K562 (cell line): Measurements from ENCODE around the gene TMEM185A. TPM values are rescaled to one million over a fixed set of nuclear protein-coding genes. Genes with fewer than 3 reads are reported as not detected.
A peak's percentile ranks its signal among the peaks of the same experiment; 100 is the strongest.
"Not testable (repeated sequence)": the region's sequence is repeated elsewhere in the genome, so short reads cannot be mapped to it uniquely, and the experiment has no call there.

Experiments used
- ATAC-seq: fragments of 200-7000 bp; cut with Tn5 transposase; 3 replicates; pipeline ENCODE4 v1.9.1; 2020; ENCODE audit warnings: moderate library complexity
- BruUV-seq: library from RNA; stranded (reverse); fragments of 400-500 nt; replicated peaks from 2 replicates; lab custom pipeline; 2021; lab: Mats Ljungman, UMichigan
- CTCF ChIA-PET: fragments of 300-600 bp; formaldehyde crosslinking; extraction: SDS; loops from one replicate; lab custom pipeline; 2021; ENCODE audit warnings: low intra/inter-chr PET ratio; lab: Yijun Ruan, JAX
- POLR2A ChIA-PET: fragments of 300-600, 350-650 bp; sonication (Branson Sonifier 250); formaldehyde crosslinking; extraction: SDS; loops from one replicate; lab custom pipeline; 2021; ENCODE audit warnings: antibody characterized with exemption, inconsistent platforms; lab: Yijun Ruan, JAX
- DNase-seq, 4 experiments: peaks; one replicate each; pipeline versions ENCODE4 v3.0.0 to v3.0.0-alpha.2; 2011 to 2018; ENCODE audit warnings: low spot score in 3 of 4, mixed read lengths in 3 of 4; ENCODE audit errors: extremely low read depth in 1 of 4
- FAIRE-seq: peaks from 2 replicates; lab custom pipeline; 2011; peaks lifted over from hg19 to GRCh38; lab: Jason Lieb, UNC
- H2AFZ ChIP-seq: 2 replicates; pipeline ENCODE4 v1.6.0; 2011; ENCODE audit warnings: low read depth, low read length, control low read depth, inconsistent platforms
- H3K27ac ChIP-seq: fragments of 200-600 bp; 3 replicates; pipeline ENCODE4 v1.8.0; 2011; ENCODE audit warnings: low read depth, mild to moderate bottlenecking, control low read depth, inconsistent platforms, low read length, moderate library complexity, mixed read lengths; ENCODE audit errors: extremely low read depth
- H3K27me3 ChIP-seq, 2 experiments: fragments of 300-600 bp in 1 of 2; 2 replicates in 1 of 2; 3 replicates in 1 of 2; pipeline versions ENCODE4 v1.6.0 to v1.8.0; 2011; ENCODE audit warnings: inconsistent platforms in 2 of 2, low read length in 2 of 2, mild to moderate bottlenecking in 1 of 2, mixed read lengths in 1 of 2, moderate library complexity in 1 of 2; ENCODE audit not compliant: control insufficient read depth in 2 of 2, insufficient read depth in 2 of 2
- H3K36me3 ChIP-seq: fragments of 300-600 bp; 3 replicates; pipeline ENCODE4 v1.8.0; 2011; ENCODE audit warnings: mild to moderate bottlenecking, low read length, inconsistent platforms; ENCODE audit not compliant: control insufficient read depth, insufficient read depth
- H3K4me1 ChIP-seq, 2 experiments: fragments of 200-600 bp in 1 of 2; replicated peaks in 1 of 2; 2 replicates in 1 of 2; 3 replicates in 1 of 2; pipeline versions ENCODE4 v1.5.1 to v1.8.0; 2011; ENCODE audit warnings: inconsistent platforms in 2 of 2, low read length in 2 of 2, mild to moderate bottlenecking in 1 of 2, mixed read lengths in 1 of 2, moderate library complexity in 1 of 2; ENCODE audit not compliant: control insufficient read depth in 2 of 2, insufficient read depth in 2 of 2
- H3K4me2 ChIP-seq: 2 replicates; pipeline ENCODE4 v1.6.1; 2011; ENCODE audit warnings: low read length, control low read depth, inconsistent platforms, mixed read lengths; ENCODE audit not compliant: insufficient read depth
- H3K4me3 ChIP-seq: fragments of 200-600 bp; sonication (generic), shearing (Covaris generic); 2 replicates; pipeline ENCODE4 v1.5.1; 2016; ENCODE audit warnings: control low read depth, inconsistent platforms
- H3K79me2 ChIP-seq: fragments of 200-600 bp; 3 replicates; pipeline ENCODE4 v1.8.0; 2011; ENCODE audit warnings: low read length, inconsistent platforms; ENCODE audit not compliant: control insufficient read depth, insufficient read depth
- H3K9ac ChIP-seq, 2 experiments: 2 replicates each; pipeline versions ENCODE4 v1.6.0 to v1.6.1; 2011; ENCODE audit warnings: low read depth in 2 of 2, low read length in 2 of 2, control low read depth in 1 of 2, inconsistent platforms in 1 of 2, mild to moderate bottlenecking in 1 of 2, mixed read lengths in 1 of 2; ENCODE audit not compliant: insufficient read depth in 1 of 2
- H3K9me1 ChIP-seq: one replicate; pipeline ENCODE4 v1.6.0; 2011; ENCODE audit warnings: inconsistent platforms, mild to moderate bottlenecking, low read length, moderate library complexity; ENCODE audit not compliant: control insufficient read depth, insufficient read depth
- H3K9me3 ChIP-seq: replicated peaks from 2 replicates; pipeline ENCODE4 v1.5.1; 2011; ENCODE audit warnings: low read depth, low read length, inconsistent platforms; ENCODE audit not compliant: control insufficient read depth, insufficient read depth
- H4K20me1 ChIP-seq: replicated peaks from 2 replicates; pipeline ENCODE4 v1.6.1; 2011; ENCODE audit warnings: low read length, inconsistent platforms, mixed read lengths; ENCODE audit not compliant: control insufficient read depth, insufficient read depth
- ZNF76 ChIP-seq: fragments of 250-450 bp; sonication (Bioruptor Pico); IDR thresholded peaks from 2 replicates; pipeline ENCODE4 v1.4.0; 2020; ENCODE audit warnings: mild to moderate bottlenecking, moderate library complexity, borderline replicate concordance
- WGBS: fragments of 100-300 bp; shearing (Covaris generic); methylation state at CpG from one replicate; pipeline ENCODE4 v1.1.6; 2016; ENCODE audit warnings: low coverage, mixed read lengths; ENCODE audit not compliant: insufficient coverage; ENCODE audit errors: missing lambda C conversion rate; 5-methylcytosine and 5-hydroxymethylcytosine counted together
- in situ Hi-C: fragments of 300-500 bp; cut with MboI; formaldehyde crosslinking; loops from 4 replicates; pipeline ENCODE4 v1.15.0; 2018; ENCODE audit warnings: inconsistent platforms, mixed read lengths
- intact Hi-C: fragments of 100-400 bp; cut with micrococcal nuclease; formaldehyde crosslinking; loops from 2 replicates; pipeline ENCODE4 v1.14.2; 2022
- polyA plus RNA-seq, 8 experiments: library from polyadenylated mRNA; depleted of rRNA in 4 of 8; stranded (reverse) in 5 of 8; unstranded in 3 of 8; fragments of >200 nt; fragmentation: Nextera tagmentation in 2 of 8; fragmentation: Illumina TruSeq in 1 of 8; extraction: Ambion mirVana in 2 of 8; extraction: Trizol in 1 of 8; gene quantifications; 2 replicates each; pipeline versions ENCODE4 v1.2.1 to v1.2.3, GENCODE V29; 2011 to 2014; ENCODE audit warnings: inconsistent platforms in 1 of 8, missing spikeins in 1 of 8
- total RNA-seq, 7 experiments: library from RNA; depleted of rRNA in 6 of 7; stranded (reverse); fragments of >200 nt in 6 of 7; fragmentation: Illumina TruSeq in 2 of 7; extraction: Trizol in 2 of 7; gene quantifications; 2 replicates each; pipeline versions ENCODE4 v1.2.1 to v1.2.3, GENCODE V29; 2011 to 2021; ENCODE audit warnings: low replicate concordance in 1 of 7

TMEM185A gene
- total and polyA plus RNA-seq, 9 of the 15 experiments (the other 6 are each of a cell fraction or from before 2014, with no cell fraction given), result 0.97 to 13.7 (median 5.4) TPM

DNA sequence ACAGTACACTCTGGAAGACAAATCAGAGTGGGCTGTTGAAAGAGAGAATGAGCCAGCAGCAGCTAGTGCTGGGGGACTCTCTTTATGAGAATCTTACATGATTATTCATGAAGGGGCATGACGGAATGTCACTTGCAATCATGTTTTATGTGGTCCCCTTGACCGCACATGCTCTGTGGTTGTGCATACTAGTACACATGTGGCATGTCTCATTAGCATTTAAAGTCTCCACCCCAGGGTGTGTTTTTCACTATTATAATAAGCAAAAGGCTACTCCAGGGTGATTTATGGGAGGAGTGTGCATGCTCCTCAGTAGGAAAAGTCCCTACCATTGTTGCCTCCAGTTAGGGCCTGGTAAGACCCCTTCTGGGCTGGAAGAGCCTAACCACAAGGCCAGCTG, 49.6 kb upstream of the TMEM185A start:
- H3K4me2 ChIP-seq, result no peak overlapping the region
- H2AFZ ChIP-seq, result no peak overlapping the region
- in situ Hi-C loops (no loop called here), intact Hi-C loops (no loop called here)
- no peaks in the 10 kb centered on the region for H3K36me3 ChIP-seq
- BruUV-seq, result no TSS peak
- POLR2A ChIA-PET, result no interaction called here
- H3K4me1 ChIP-seq, result no peaks in the 10 kb centered on the region
- no peak overlapping the region for H3K27ac ChIP-seq
- no peak overlapping the region for H3K9ac ChIP-seq
- FAIRE-seq, result no peak
- H4K20me1 ChIP-seq, result no peaks in the 10 kb centered on the region
- 5% methylated on average over 2 of the region's 2 CpGs for WGBS
- CTCF ChIA-PET, result no interaction called here
- no peak for DNase-seq
- H3K4me3 ChIP-seq, result no peak overlapping the region
- no peak for TF ChIP-seq ZNF76 (CRISPR knock-in tag)
- no peaks in the 10 kb centered on the region for H3K9me3 ChIP-seq
- peaks cover 0 to 4% of the 10 kb centered on the region in 2 experiments; a peak in 1 of 5 replicates for H3K27me3 ChIP-seq
- no peak for ATAC-seq
- H3K79me2 ChIP-seq, result no peaks in the 10 kb centered on the region
- H3K9me1 ChIP-seq, result no peaks in the 10 kb centered on the region

- CTCF ChIA-PET, H3K27me3 ChIP-seq, H3K36me3 ChIP-seq, H3K9me3 ChIP-seq, DNase-seq, H3K27ac ChIP-seq, H3K4me1 ChIP-seq, H3K4me2 ChIP-seq, H3K9me1 ChIP-seq, in situ Hi-C loops, BruUV-seq, intact Hi-C loops, H3K9ac ChIP-seq, H2AFZ ChIP-seq, H3K79me2 ChIP-seq, H4K20me1 ChIP-seq, H3K4me3 ChIP-seq, POLR2A ChIA-PET: not testable (repeated sequence)
- FAIRE-seq, result peak; percentile 85
- WGBS, result 0% methylated on average over 2 of the region's 4 CpGs
- peak; percentile 52 for ATAC-seq
Measured at GRCh38 chrX:149679164-149679678, 47.6 kb upstream of the TMEM185A start.

DNA sequence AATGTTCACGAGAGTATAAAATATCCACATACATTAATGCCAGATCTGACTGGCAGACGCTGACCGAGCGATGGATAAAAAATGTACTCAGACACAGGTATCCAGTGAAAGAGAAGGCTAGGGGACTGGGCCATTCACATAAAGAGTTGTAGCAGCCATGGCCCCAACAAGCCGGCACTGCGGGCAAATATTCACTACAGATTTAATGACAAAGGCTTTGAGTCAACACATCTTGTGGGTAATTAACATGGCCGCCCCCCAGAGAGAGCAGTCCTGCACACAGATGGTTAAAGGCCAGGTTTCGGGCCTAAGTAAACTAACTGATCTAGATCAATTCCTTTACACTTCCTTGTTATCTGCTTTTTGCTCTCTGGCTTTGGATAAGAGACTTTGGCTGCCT, 44.0 kb upstream of the TMEM185A start:
- H3K36me3 ChIP-seq, H3K9me3 ChIP-seq, H4K20me1 ChIP-seq, POLR2A ChIA-PET, H3K4me1 ChIP-seq, H3K9me1 ChIP-seq, H2AFZ ChIP-seq, H3K79me2 ChIP-seq, H3K4me3 ChIP-seq, ATAC-seq, H3K4me2 ChIP-seq, H3K27ac ChIP-seq, FAIRE-seq, BruUV-seq, H3K9ac ChIP-seq, intact Hi-C loops, CTCF ChIA-PET, in situ Hi-C loops, DNase-seq, H3K27me3 ChIP-seq: not testable (repeated sequence)
- 0% methylated on average over 1 of the region's 8 CpGs for WGBS

GRCh38 chrX:149675088-149675487, 43.5 kb upstream of the TMEM185A start:
- CTCF ChIA-PET, result not testable (repeated sequence)

More at GRCh38 chrX:149675088-149675487, 43.5 kb upstream of the TMEM185A start:
- H3K27me3 ChIP-seq, H4K20me1 ChIP-seq, DNase-seq, H3K79me2 ChIP-seq, intact Hi-C loops, H3K9me1 ChIP-seq, BruUV-seq, in situ Hi-C loops, H3K4me2 ChIP-seq, FAIRE-seq, H3K36me3 ChIP-seq, H3K27ac ChIP-seq, POLR2A ChIA-PET, H3K4me3 ChIP-seq, H2AFZ ChIP-seq, ATAC-seq, H3K9ac ChIP-seq, H3K4me1 ChIP-seq, H3K9me3 ChIP-seq: not testable (repeated sequence)
- WGBS, result no CpG with 5 or more reads among the region's 3 CpGs
